Measurements from ENCODE around the gene PPIL1. TPM values are rescaled to one million over a fixed set of nuclear protein-coding genes. Genes with fewer than 3 reads are reported as not detected.

PPIL1 gene
- total and polyA plus RNA-seq, 2 experiments from 2014 or later: 51.7 to 53.0 TPM

GRCh38 chr6:36873612-36874442 is 776 bp downstream of the PPIL1 start:
- H3K4me1 ChIP-seq (ENCODE audit: insufficient read depth): peaks cover 13% of the 10 kb centered on the region
- no peaks in the 10 kb centered on the region for H3K27me3 ChIP-seq
- WGBS (ENCODE audit: low lambda C conversion rate, missing lambda C conversion rate): 8% methylated on average over 11 of the region's 11 CpGs
- peak overlapping the region; percentile 70 for H2AFZ ChIP-seq
- peak overlapping the region; percentile 37 for H3K4me3 ChIP-seq
- DNase-seq (ENCODE audit: low spot score): no peak
- H3K79me2 ChIP-seq: peaks cover 36% of the 10 kb centered on the region
- peak overlapping the region; percentile 77 for H3K4me2 ChIP-seq
- H3K36me3 ChIP-seq (replicated peaks; ENCODE audit: insufficient read depth, low read depth): no peaks in the 10 kb centered on the region
- TF ChIP-seq EZH2phosphoT487 (IDR thresholded peaks at IDR 0.05; ENCODE audit: low read depth, severe bottlenecking, unreplicated experiment) (no peak), CTCF (IDR thresholded peaks at IDR 0.05; ENCODE audit: poor library complexity) (peak; percentile 33)
- H3K9me3 ChIP-seq (ENCODE audit: low read depth): no peaks in the 10 kb centered on the region
- no peaks in the 10 kb centered on the region for H4K20me1 ChIP-seq (ENCODE audit: insufficient read depth, poor library complexity, severe bottlenecking)
- peak overlapping the region; percentile 96 for H3K27ac ChIP-seq
- no peaks in the 10 kb centered on the region for H3K9me2 ChIP-seq (replicated peaks; ENCODE audit: insufficient read depth)

- H3K9me3 ChIP-seq (ENCODE audit: low read depth): no peaks in the 10 kb centered on the region
- peak overlapping the region; percentile 96 for H3K27ac ChIP-seq
- peak overlapping the region; percentile 77 for H3K4me2 ChIP-seq
- H3K4me1 ChIP-seq (ENCODE audit: insufficient read depth): peaks cover 13% of the 10 kb centered on the region
- no peaks in the 10 kb centered on the region for H3K36me3 ChIP-seq (replicated peaks; ENCODE audit: insufficient read depth, low read depth)
- WGBS (ENCODE audit: low lambda C conversion rate, missing lambda C conversion rate): 90% methylated on average over 1 of the region's 1 CpG
- H2AFZ ChIP-seq: no peak overlapping the region
- H3K27me3 ChIP-seq: no peaks in the 10 kb centered on the region
- H3K9me2 ChIP-seq (replicated peaks; ENCODE audit: insufficient read depth): no peaks in the 10 kb centered on the region
- no peak overlapping the region for H3K4me3 ChIP-seq
- TF ChIP-seq EZH2 (IDR thresholded peaks at IDR 0.05; ENCODE audit: borderline replicate concordance) (no peak), EZH2phosphoT487 (IDR thresholded peaks at IDR 0.05; ENCODE audit: low read depth, severe bottlenecking, unreplicated experiment) (no peak), CTCF (IDR thresholded peaks at IDR 0.05; ENCODE audit: poor library complexity) (no peak)
- peaks cover 43% of the 10 kb centered on the region for H3K79me2 ChIP-seq
- no peaks in the 10 kb centered on the region for H4K20me1 ChIP-seq (ENCODE audit: insufficient read depth, poor library complexity, severe bottlenecking)
- DNase-seq (ENCODE audit: low spot score): no peak
Measured at GRCh38 chr6:36873115-36873514, 1.5 kb downstream of the PPIL1 start.

- H3K4me2 ChIP-seq: no peak overlapping the region
- peaks cover 58% of the 10 kb centered on the region for H3K79me2 ChIP-seq
Measured at GRCh38 chr6:36871686-36872085, 2.9 kb downstream of the PPIL1 start.

More at GRCh38 chr6:36871686-36872085, 2.9 kb downstream of the PPIL1 start:
- no peaks in the 10 kb centered on the region for H3K27me3 ChIP-seq
- no peak overlapping the region for H3K4me3 ChIP-seq
- TF ChIP-seq EZH2phosphoT487 (IDR thresholded peaks at IDR 0.05; ENCODE audit: low read depth, severe bottlenecking, unreplicated experiment) (no peak), EZH2 (IDR thresholded peaks at IDR 0.05; ENCODE audit: borderline replicate concordance) (no peak), CTCF (IDR thresholded peaks at IDR 0.05; ENCODE audit: poor library complexity) (no peak)
- H4K20me1 ChIP-seq (ENCODE audit: insufficient read depth, poor library complexity, severe bottlenecking): no peaks in the 10 kb centered on the region
- H3K4me1 ChIP-seq (ENCODE audit: insufficient read depth): peaks cover 13% of the 10 kb centered on the region
- no peaks in the 10 kb centered on the region for H3K9me3 ChIP-seq (ENCODE audit: low read depth)
- H3K27ac ChIP-seq: peak overlapping the region; percentile 21
- no peak for DNase-seq (ENCODE audit: low spot score)
- H2AFZ ChIP-seq: no peak overlapping the region
- no peaks in the 10 kb centered on the region for H3K9me2 ChIP-seq (replicated peaks; ENCODE audit: insufficient read depth)
- H3K36me3 ChIP-seq (replicated peaks; ENCODE audit: insufficient read depth, low read depth): no peaks in the 10 kb centered on the region
- 87% methylated on average over 3 of the region's 3 CpGs for whole genome bisulfite sequencing (ENCODE audit: low lambda C conversion rate, missing lambda C conversion rate)

Data from hepatocyte (in vitro differentiated cells).